ENCODE data around the gene NOM1.

DNA sequence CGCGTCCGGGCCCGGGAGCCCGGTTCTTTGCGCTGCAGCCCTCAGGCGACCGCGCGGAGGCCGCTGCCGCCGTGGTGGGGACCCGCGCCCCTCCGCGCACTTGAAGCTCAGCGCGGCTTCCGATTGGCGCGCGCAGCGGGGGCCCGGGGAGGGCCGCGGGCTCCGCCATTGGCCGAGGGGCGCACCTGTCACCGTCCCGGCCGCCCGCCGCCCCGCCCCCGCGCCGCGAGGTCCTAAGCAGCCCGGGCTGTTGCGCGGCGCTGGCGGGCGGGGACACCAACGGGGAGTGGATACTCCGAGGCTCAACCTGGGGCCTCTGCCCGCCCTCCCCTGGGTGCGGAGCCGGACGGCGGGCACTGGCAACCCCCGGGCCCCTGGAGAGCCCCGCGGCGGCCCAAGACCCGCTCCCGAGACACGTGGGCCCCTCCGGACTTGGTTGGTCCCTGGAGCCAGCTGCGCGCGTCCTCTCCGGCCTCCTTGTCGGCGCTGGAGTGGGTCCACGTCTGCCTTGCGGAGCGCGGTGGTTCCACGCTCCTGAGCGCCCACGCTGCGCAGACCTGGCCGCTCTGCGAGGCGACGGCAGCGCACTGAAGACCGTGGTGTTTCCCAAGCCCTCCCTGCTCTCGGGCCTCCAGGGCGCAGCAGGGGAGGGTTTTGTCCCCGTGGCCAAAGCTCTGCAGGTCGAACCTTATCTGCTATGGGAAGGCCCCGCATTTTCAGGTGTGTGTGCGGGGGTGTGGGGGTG is 61.2 kb downstream of the NOM1 start, which contains the start of gene MNX1:
- TF ChIP-seq, protein P1, sequence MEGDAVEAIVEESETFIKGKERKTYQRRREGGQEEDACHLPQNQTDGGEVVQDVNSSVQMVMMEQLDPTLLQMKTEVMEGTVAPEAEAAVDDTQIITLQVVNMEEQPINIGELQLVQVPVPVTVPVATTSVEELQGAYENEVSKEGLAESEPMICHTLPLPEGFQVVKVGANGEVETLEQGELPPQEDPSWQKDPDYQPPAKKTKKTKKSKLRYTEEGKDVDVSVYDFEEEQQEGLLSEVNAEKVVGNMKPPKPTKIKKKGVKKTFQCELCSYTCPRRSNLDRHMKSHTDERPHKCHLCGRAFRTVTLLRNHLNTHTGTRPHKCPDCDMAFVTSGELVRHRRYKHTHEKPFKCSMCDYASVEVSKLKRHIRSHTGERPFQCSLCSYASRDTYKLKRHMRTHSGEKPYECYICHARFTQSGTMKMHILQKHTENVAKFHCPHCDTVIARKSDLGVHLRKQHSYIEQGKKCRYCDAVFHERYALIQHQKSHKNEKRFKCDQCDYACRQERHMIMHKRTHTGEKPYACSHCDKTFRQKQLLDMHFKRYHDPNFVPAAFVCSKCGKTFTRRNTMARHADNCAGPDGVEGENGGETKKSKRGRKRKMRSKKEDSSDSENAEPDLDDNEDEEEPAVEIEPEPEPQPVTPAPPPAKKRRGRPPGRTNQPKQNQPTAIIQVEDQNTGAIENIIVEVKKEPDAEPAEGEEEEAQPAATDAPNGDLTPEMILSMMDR (IDR thresholded peaks at IDR 0.05): no peak
- TF ChIP-seq POLR2A (IDR thresholded peaks at IDR 0.05; ENCODE audit: low read depth): no peak
- TF ChIP-seq POLR2AphosphoS5 (IDR thresholded peaks at IDR 0.05): no peak

All from esophagus muscularis mucosa (tissue), 3 donors.